GM23338 (cell line): ENCODE measurements around the gene NUP88. TPM values are rescaled to one million over a fixed set of nuclear protein-coding genes. Genes with fewer than 3 reads are reported as not detected.

Experiments used
- ATAC-seq: fragments of 200-7000 bp; cut with Tn5 transposase; 3 replicates; pipeline ENCODE4 v1.9.1; 2020
- DNase-seq: peaks from one replicate; pipeline ENCODE4 v3.0.0-alpha.2; 2015; ENCODE audit warnings: low spot score
- H2AFZ ChIP-seq: fragments of 200-600 bp; sonication (generic); 2 replicates; pipeline ENCODE4 v1.8.0; 2016; ENCODE audit warnings: antibody characterized with exemption, mild to moderate bottlenecking, moderate library complexity
- H3F3A ChIP-seq: fragments of 200-600 bp; sonication (generic); replicated peaks from 2 replicates; pipeline ENCODE4 v1.8.0; 2017; ENCODE audit warnings: antibody characterized with exemption, mixed run types, low read depth
- H3K27ac ChIP-seq: fragments of 200-600 bp; sonication (generic); 2 replicates; pipeline ENCODE4 v1.6.1; 2016; ENCODE audit warnings: low read depth
- H3K27me3 ChIP-seq: fragments of 200-600 bp; sonication (generic); 2 replicates; pipeline ENCODE4 v1.8.0; 2016; ENCODE audit warnings: mild to moderate bottlenecking, mixed run types, moderate library complexity; ENCODE audit not compliant: insufficient read depth
- H3K36me3 ChIP-seq: fragments of 200-600 bp; sonication (generic); 2 replicates; pipeline ENCODE4 v1.8.0; 2016; ENCODE audit warnings: mild to moderate bottlenecking; ENCODE audit not compliant: insufficient read depth
- H3K4me1 ChIP-seq: fragments of 200-600 bp; sonication (generic); 2 replicates; pipeline ENCODE4 v1.8.0; 2016; ENCODE audit warnings: mild to moderate bottlenecking, moderate library complexity; ENCODE audit not compliant: insufficient read depth
- H3K4me2 ChIP-seq: fragments of 200-600 bp; sonication (generic); 2 replicates; pipeline ENCODE4 v1.7.1; 2017; ENCODE audit warnings: mixed run types
- H3K4me3 ChIP-seq: fragments of 200-600 bp; sonication (generic); 2 replicates; pipeline ENCODE4 v1.6.1; 2016; ENCODE audit warnings: mixed run types
- H3K79me2 ChIP-seq: fragments of 200-600 bp; sonication (generic); replicated peaks from 2 replicates; pipeline ENCODE4 v1.8.0; 2017; ENCODE audit warnings: mild to moderate bottlenecking; ENCODE audit not compliant: insufficient read depth
- H3K9me2 ChIP-seq: fragments of 200-600 bp; sonication (generic); 2 replicates; pipeline ENCODE4 v1.8.0; 2017; ENCODE audit not compliant: insufficient read depth
- H4K20me1 ChIP-seq: fragments of 200-600 bp; sonication (generic); replicated peaks from 2 replicates; pipeline ENCODE4 v1.8.0; 2017; ENCODE audit warnings: mild to moderate bottlenecking; ENCODE audit not compliant: insufficient read depth
- H3K27ac Mint-ChIP-seq: 2 replicates; pipeline ENCODE4 v1.8.0; 2020; ENCODE audit warnings: inconsistent platforms, mild to moderate bottlenecking, moderate library complexity, mixed read lengths
- H3K27me3 Mint-ChIP-seq: 3 replicates; pipeline ENCODE4 v1.8.0; 2022; ENCODE audit warnings: low read depth, mild to moderate bottlenecking, moderate library complexity, mixed read lengths, inconsistent platforms; ENCODE audit not compliant: insufficient read depth, poor library complexity
- H3K36me3 Mint-ChIP-seq: 3 replicates; pipeline ENCODE4 v1.8.0; 2021; ENCODE audit warnings: low read depth, mild to moderate bottlenecking, inconsistent platforms, moderate library complexity, mixed read lengths
- H3K4me1 Mint-ChIP-seq: 3 replicates; pipeline ENCODE4 v1.8.0; 2020; ENCODE audit warnings: mild to moderate bottlenecking, inconsistent platforms, mixed read lengths
- H3K4me3 Mint-ChIP-seq: 3 replicates; pipeline ENCODE4 v1.8.0; 2021; ENCODE audit warnings: moderate library complexity, mild to moderate bottlenecking, inconsistent platforms, mixed read lengths
- H3K9me3 Mint-ChIP-seq: 3 replicates; pipeline ENCODE4 v1.8.0; 2020; ENCODE audit warnings: moderate library complexity, mild to moderate bottlenecking, inconsistent platforms, mixed read lengths
- CREB1 ChIP-seq: fragments of 250-450 bp; sonication (Bioruptor Pico); IDR thresholded peaks from 2 replicates; pipeline ENCODE4 v1.5.0; 2020; ENCODE audit warnings: low read depth, mild to moderate bottlenecking, moderate library complexity
- CTCF ChIP-seq, 2 experiments: fragments of 200-600 bp in 1 of 2; sonication (generic) in 1 of 2; conservative IDR thresholded peaks; 2 replicates each; pipeline versions ENCODE4 v1.5.1 to v1.6.1; 2016 to 2017; ENCODE audit warnings: antibody characterized with exemption in 2 of 2, low read depth in 2 of 2, mild to moderate bottlenecking in 2 of 2, moderate library complexity in 1 of 2
- EZH2 ChIP-seq: fragments of 200-600 bp; sonication (generic); IDR thresholded peaks from one replicate; pipeline ENCODE4 v1.8.0; 2017; ENCODE audit warnings: antibody characterized with exemption, mild to moderate bottlenecking, low read depth; ENCODE audit not compliant: unreplicated experiment
- EZH2phosphoT487 ChIP-seq: fragments of 200-600 bp; sonication (generic); IDR thresholded peaks from one replicate; pipeline ENCODE4 v1.8.1; 2018; ENCODE audit warnings: antibody characterized with exemption; ENCODE audit not compliant: unreplicated experiment
- JUNB ChIP-seq: IDR thresholded peaks from one replicate; pipeline ENCODE4 v1.6.1; 2016; ENCODE audit warnings: antibody characterized with exemption; ENCODE audit not compliant: unreplicated experiment
- NANOG ChIP-seq: IDR thresholded peaks from 2 replicates; pipeline ENCODE4 v1.6.1; 2016; ENCODE audit warnings: antibody characterized with exemption, borderline replicate concordance
- POLR2AphosphoS5 ChIP-seq: IDR thresholded peaks from 2 replicates; pipeline ENCODE4 v1.6.1; 2016; ENCODE audit warnings: antibody characterized with exemption, low read depth
- REST ChIP-seq: IDR thresholded peaks from one replicate; pipeline ENCODE4 v1.6.1; 2018; ENCODE audit warnings: antibody characterized with exemption; ENCODE audit not compliant: unreplicated experiment
- STAT1 ChIP-seq: IDR thresholded peaks from one replicate; pipeline ENCODE4 v1.6.1; 2016; ENCODE audit warnings: antibody characterized with exemption; ENCODE audit not compliant: unreplicated experiment
- ZNF114 ChIP-seq: fragments of 250-450 bp; sonication (Bioruptor Pico); IDR thresholded peaks from 2 replicates; pipeline ENCODE4 v1.5.0; 2020; ENCODE audit warnings: mild to moderate bottlenecking, moderate library complexity
- ZNF331 ChIP-seq: fragments of 250-450 bp; sonication (Bioruptor Pico); IDR thresholded peaks from 2 replicates; pipeline ENCODE4 v1.5.0; 2020; ENCODE audit warnings: low read depth, mild to moderate bottlenecking, moderate library complexity
- ZNF462 ChIP-seq: fragments of 250-450 bp; sonication (Bioruptor Pico); IDR thresholded peaks from 2 replicates; pipeline ENCODE4 v1.5.0; 2020; ENCODE audit warnings: mild to moderate bottlenecking, moderate library complexity
- polyA plus RNA-seq: library from polyadenylated mRNA; unstranded; fragments of >200 nt; fragmentation: Nextera tagmentation; extraction: Ambion mirVana; gene quantifications from 2 replicates; pipeline ENCODE4 v1.2.1, GENCODE V29; 2016
- total RNA-seq: library from RNA; depleted of rRNA; stranded (reverse); fragments of >200 nt; shearing (Covaris generic); gene quantifications from 2 replicates; pipeline ENCODE4 v1.2.3, GENCODE V29; 2014
- TF ChIP-seq, protein P1 (sequence below): IDR thresholded peaks from 2 replicates; pipeline ENCODE4 v1.6.1; 2016; ENCODE audit warnings: antibody characterized with exemption

NUP88 gene
- total and polyA plus RNA-seq, 2 experiments from 2014 or later, result 110 to 172 TPM

- Histone ChIP-seq H3K9me2 (no peaks in the 10 kb centered on the region), H3K4me1 (peaks cover 10% of the 10 kb centered on the region), H3K27me3 (no peaks in the 10 kb centered on the region), H4K20me1 (peaks cover 28% of the 10 kb centered on the region), H3K36me3 (peaks cover 5% of the 10 kb centered on the region), H3K27ac (0 out of 2 replicates have a peak overlapping the region, but pooled peaks have one; percentile 78), H3K4me2 (peak overlapping the region; percentile 97), H3K4me3 (peak overlapping the region; percentile 88), H2AFZ (0 out of 2 replicates have a peak overlapping the region, but pooled peaks have one; percentile 29), H3F3A (no peaks in the 10 kb centered on the region), H3K79me2 (peaks cover 62% of the 10 kb centered on the region)
- H3K27me3 Mint-ChIP-seq, result peaks cover 2% of the 10 kb centered on the region
- no peak overlapping the region for H3K27ac Mint-ChIP-seq
- ATAC-seq (no peak), DNase-seq (no peak)
- TF ChIP-seq, protein P1, sequence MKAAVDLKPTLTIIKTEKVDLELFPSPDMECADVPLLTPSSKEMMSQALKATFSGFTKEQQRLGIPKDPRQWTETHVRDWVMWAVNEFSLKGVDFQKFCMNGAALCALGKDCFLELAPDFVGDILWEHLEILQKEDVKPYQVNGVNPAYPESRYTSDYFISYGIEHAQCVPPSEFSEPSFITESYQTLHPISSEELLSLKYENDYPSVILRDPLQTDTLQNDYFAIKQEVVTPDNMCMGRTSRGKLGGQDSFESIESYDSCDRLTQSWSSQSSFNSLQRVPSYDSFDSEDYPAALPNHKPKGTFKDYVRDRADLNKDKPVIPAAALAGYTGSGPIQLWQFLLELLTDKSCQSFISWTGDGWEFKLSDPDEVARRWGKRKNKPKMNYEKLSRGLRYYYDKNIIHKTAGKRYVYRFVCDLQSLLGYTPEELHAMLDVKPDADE, result no peak
- TF ChIP-seq POLR2AphosphoS5 (no peak), JUNB (no peak), ZNF114 (CRISPR knock-in tag) (no peak), ZNF462 (CRISPR knock-in tag) (no peak), NANOG (no peak), STAT1 (no peak), REST (no peak), ZNF331 (CRISPR knock-in tag) (no peak), CREB1 (no peak), CTCF (conservative IDR thresholded peaks at IDR 0.05; ENCODE audit: low read depth in 2 of 2) (no peak), EZH2 (no peak), EZH2phosphoT487 (no peak)
- peaks cover 23% of the 10 kb centered on the region for H3K4me1 Mint-ChIP-seq
- H3K36me3 Mint-ChIP-seq, result peaks cover 10% of the 10 kb centered on the region
- peak overlapping the region; percentile 96 for H3K4me3 Mint-ChIP-seq
- H3K9me3 Mint-ChIP-seq, result no peaks in the 10 kb centered on the region
Observed at GRCh38 chr17:5467416-5467815, 48.0 kb upstream of the NUP88 start.
